WTC11 (cell line): ENCODE results near the gene ANO2. TPM values are rescaled to one million over a fixed set of nuclear protein-coding genes. Genes with fewer than 3 reads are reported as not detected.

Source experiments
- ATAC-seq: fragments of 200-7000 bp; cut with Tn5 transposase; 2 replicates; pipeline ENCODE4 v1.10.0; 2021; ENCODE audit warnings: mild to moderate bottlenecking, moderate library complexity
- CTCF ChIA-PET: fragments of 300-600 bp; sonication (Branson Sonifier 250); formaldehyde crosslinking; loops from one replicate; lab custom pipeline; 2021; ENCODE audit warnings: antibody characterized with exemption; lab: Charles Lee
- POLR2A ChIA-PET: fragments of 350-600 bp; sonication (Branson Sonifier 250); formaldehyde crosslinking; loops from one replicate; lab custom pipeline; 2021; ENCODE audit warnings: antibody characterized with exemption; lab: Charles Lee
- DNase-seq: peaks from one replicate; pipeline ENCODE4 v3.0.0; 2021; ENCODE audit warnings: low spot score
- H3K27ac Mint-ChIP-seq: 2 replicates; pipeline ENCODE4 v1.8.0; 2021; ENCODE audit warnings: mixed read lengths
- H3K27me3 Mint-ChIP-seq: 2 replicates; pipeline ENCODE4 v1.8.0; 2021; ENCODE audit warnings: low read depth, mild to moderate bottlenecking, moderate library complexity, mixed read lengths
- H3K36me3 Mint-ChIP-seq: 2 replicates; pipeline ENCODE4 v1.8.0; 2021; ENCODE audit warnings: mixed read lengths
- H3K4me1 Mint-ChIP-seq: 2 replicates; pipeline ENCODE4 v1.8.0; 2022; ENCODE audit warnings: mixed read lengths
- H3K4me3 Mint-ChIP-seq: 2 replicates; pipeline ENCODE4 v1.8.0; 2021; ENCODE audit warnings: mild to moderate bottlenecking, moderate library complexity, mixed read lengths
- H3K9me3 Mint-ChIP-seq: 2 replicates; pipeline ENCODE4 v1.8.0; 2021; ENCODE audit warnings: mixed read lengths
- CDX4 ChIP-seq: fragments of 250-450 bp; sonication (Bioruptor Pico); IDR thresholded peaks from 2 replicates; pipeline ENCODE4 v1.9.0; 2021; ENCODE audit warnings: moderate library complexity, mild to moderate bottlenecking, inconsistent platforms, borderline replicate concordance
- CREM ChIP-seq: sonication (generic); formaldehyde crosslinking; IDR thresholded peaks from 2 replicates; pipeline ENCODE4 v1.8.1; 2022; ENCODE audit warnings: mild to moderate bottlenecking, missing genetic modification reagents, moderate library complexity
- CTCF ChIP-seq: fragments of 200-600 bp; IDR thresholded peaks from 2 replicates; pipeline ENCODE4 v1.8.0; 2022; ENCODE audit warnings: antibody characterized with exemption
- E2F4 ChIP-seq: sonication (generic); formaldehyde crosslinking; IDR thresholded peaks from 2 replicates; pipeline ENCODE4 v1.8.1; 2022; ENCODE audit warnings: low read depth, mild to moderate bottlenecking, moderate library complexity, missing genetic modification reagents, borderline replicate concordance
- E2F5 ChIP-seq: sonication (generic); formaldehyde crosslinking; IDR thresholded peaks from 2 replicates; pipeline ENCODE4 v1.8.1; 2022; ENCODE audit warnings: mild to moderate bottlenecking, moderate library complexity, missing genetic modification reagents
- ETV6 ChIP-seq: sonication (generic); formaldehyde crosslinking; IDR thresholded peaks from 2 replicates; pipeline ENCODE4 v1.8.1; 2022; ENCODE audit warnings: mild to moderate bottlenecking, missing genetic modification reagents
- FOXK1 ChIP-seq: sonication (generic); formaldehyde crosslinking; IDR thresholded peaks from 2 replicates; pipeline ENCODE4 v1.8.0; 2022; ENCODE audit warnings: mild to moderate bottlenecking, moderate library complexity, missing genetic modification reagents
- GRHL2 ChIP-seq: fragments of 250-450 bp; sonication (Bioruptor Pico); IDR thresholded peaks from 2 replicates; pipeline ENCODE4 v1.8.0; 2022; ENCODE audit warnings: mild to moderate bottlenecking, moderate library complexity; ENCODE audit not compliant: insufficient replicate concordance, severe bottlenecking
- HMGXB4 ChIP-seq: sonication (generic); formaldehyde crosslinking; IDR thresholded peaks from 2 replicates; pipeline ENCODE4 v1.8.1; 2023; ENCODE audit warnings: mild to moderate bottlenecking, moderate library complexity, missing genetic modification reagents
- IRF2 ChIP-seq: sonication (generic); formaldehyde crosslinking; IDR thresholded peaks from 2 replicates; pipeline ENCODE4 v1.8.0; 2022; ENCODE audit warnings: low read depth, missing genetic modification reagents, borderline replicate concordance
- JAZF1 ChIP-seq: fragments of 250-450 bp; sonication (Bioruptor Pico); IDR thresholded peaks from 2 replicates; pipeline ENCODE4 v1.9.0; 2021; ENCODE audit warnings: moderate library complexity, mild to moderate bottlenecking, inconsistent platforms
- NFE2L1 ChIP-seq: sonication (generic); formaldehyde crosslinking; IDR thresholded peaks from 2 replicates; pipeline ENCODE4 v1.8.1; 2023; ENCODE audit warnings: missing genetic modification reagents
- NR1H2 ChIP-seq: sonication (generic); formaldehyde crosslinking; IDR thresholded peaks from 2 replicates; pipeline ENCODE4 v1.9.0; 2021; ENCODE audit warnings: mild to moderate bottlenecking, moderate library complexity, missing genetic modification reagents
- SMAD3 ChIP-seq: sonication (generic); formaldehyde crosslinking; IDR thresholded peaks from 2 replicates; pipeline ENCODE4 v1.8.0; 2022; ENCODE audit warnings: missing genetic modification reagents, mild to moderate bottlenecking, borderline replicate concordance
- SP1 ChIP-seq: sonication (generic); formaldehyde crosslinking; conservative IDR thresholded peaks from 2 replicates; pipeline ENCODE4 v1.8.1; 2022; ENCODE audit warnings: missing genetic modification reagents
- STAT6 ChIP-seq: sonication (generic); formaldehyde crosslinking; conservative IDR thresholded peaks from 2 replicates; pipeline ENCODE4 v1.8.1; 2023; ENCODE audit warnings: mild to moderate bottlenecking, low read depth, missing genetic modification reagents, moderate library complexity
- TEAD1 ChIP-seq: sonication (generic); formaldehyde crosslinking; IDR thresholded peaks from 2 replicates; pipeline ENCODE4 v1.8.0; 2022; ENCODE audit warnings: mild to moderate bottlenecking, missing genetic modification reagents
- TEAD4 ChIP-seq: sonication (generic); formaldehyde crosslinking; IDR thresholded peaks from 2 replicates; pipeline ENCODE4 v1.8.0; 2022; ENCODE audit warnings: mild to moderate bottlenecking, missing genetic modification reagents
- ZMAT4 ChIP-seq: fragments of 250-450 bp; sonication (Bioruptor Pico); IDR thresholded peaks from 2 replicates; pipeline ENCODE4 v1.9.0; 2021; ENCODE audit warnings: mild to moderate bottlenecking
- ZNF263 ChIP-seq: sonication (generic); formaldehyde crosslinking; IDR thresholded peaks from 2 replicates; pipeline ENCODE4 v1.8.1; 2022; ENCODE audit warnings: low read depth, mild to moderate bottlenecking, moderate library complexity, missing genetic modification reagents
- ZNF396 ChIP-seq: fragments of 250-450 bp; sonication (Bioruptor Pico); IDR thresholded peaks from 2 replicates; pipeline ENCODE4 v1.8.0; 2021; ENCODE audit warnings: mild to moderate bottlenecking, moderate library complexity, borderline replicate concordance
- ZNF423 ChIP-seq: fragments of 250-450 bp; sonication (Bioruptor Pico); IDR thresholded peaks from 2 replicates; pipeline ENCODE4 v2.1.2; 2022; ENCODE audit warnings: mild to moderate bottlenecking, moderate library complexity
- ZNF671 ChIP-seq: fragments of 250-450 bp; sonication (Bioruptor Pico); IDR thresholded peaks from 2 replicates; pipeline ENCODE4 v1.8.0; 2021; ENCODE audit warnings: mild to moderate bottlenecking
- total RNA-seq: library from RNA; stranded (reverse); gene quantifications from 3 replicates; pipeline ENCODE4 v1.2.3, GENCODE V29; 2021

ANO2 gene
- total RNA-seq, 1 experiment from 2014 or later: 2.8 TPM

- TF ChIP-seq CTCF (peak; percentile 34), FOXK1 (CRISPR knock-in tag) (no peak), GRHL2 (CRISPR knock-in tag) (no peak)
- TF ChIP-seq, all 79 proteins: peak for 3
Measured at GRCh38 chr12:5648692-5649359, 296.2 kb downstream of the ANO2 start (continued).

- ChIA-PET CTCF (no interaction called here), POLR2A (no interaction called here)
- no peaks in the 10 kb centered on the region; the same call in 1 of the 2 replicates for H3K27me3 Mint-ChIP-seq
- no peak for ATAC-seq
- no peak overlapping the region for H3K4me3 Mint-ChIP-seq
- no peaks in the 10 kb centered on the region for H3K36me3 Mint-ChIP-seq
- no peak for DNase-seq
- H3K27ac Mint-ChIP-seq: no peak overlapping the region
- H3K4me1 Mint-ChIP-seq: peaks cover 5% of the 10 kb centered on the region
- TF ChIP-seq NR1H2 (CRISPR knock-in tag): no peak
- no peak for TF ChIP-seq TEAD4 (CRISPR knock-in tag)
- no peak for TF ChIP-seq ZNF263 (CRISPR knock-in tag)
- no peak for TF ChIP-seq CREM (CRISPR knock-in tag)
- no peak for TF ChIP-seq ZNF396 (CRISPR knock-in tag)
- no peak for TF ChIP-seq CDX4
- TF ChIP-seq IRF2 (CRISPR knock-in tag): no peak
- no peak for TF ChIP-seq NFE2L1 (CRISPR knock-in tag)
- no peak for TF ChIP-seq JAZF1
- TF ChIP-seq HMGXB4 (CRISPR knock-in tag): no peak
- no peak for TF ChIP-seq E2F5 (CRISPR knock-in tag)
- no peak for TF ChIP-seq ZMAT4 (CRISPR knock-in tag)
- H3K9me3 Mint-ChIP-seq: no peaks in the 10 kb centered on the region
Measured at GRCh38 chr12:5643266-5643665, 301.8 kb downstream of the ANO2 start.

GRCh38 chr12:5637698-5638097 lies 307.4 kb downstream of the ANO2 start:
- Mint-ChIP-seq H3K27me3 (no peaks in the 10 kb centered on the region; the same call in 1 of the 2 replicates), H3K36me3 (no peaks in the 10 kb centered on the region), H3K27ac (no peak overlapping the region), H3K4me3 (no peak overlapping the region), H3K9me3 (no peaks in the 10 kb centered on the region), H3K4me1 (peaks cover 5% of the 10 kb centered on the region)
- no peak for ATAC-seq
- ChIA-PET POLR2A (no interaction called here), CTCF (interaction anchor here (0.5 to 1.1 kb wide), 3 partner anchors 10 to 553 kb away, joined by 3 to 5 read pairs (median 4); no protein-coding TSS in a partner anchor)
- DNase-seq: no peak
- TF ChIP-seq TEAD1: no peak
- no peak for TF ChIP-seq SMAD3 (CRISPR knock-in tag)
- TF ChIP-seq E2F4 (CRISPR knock-in tag): no peak
- no peak for TF ChIP-seq ETV6 (CRISPR knock-in tag)
- no peak for TF ChIP-seq STAT6
- TF ChIP-seq ZNF423 (CRISPR knock-in tag): no peak
- no peak for TF ChIP-seq ZNF671 (CRISPR knock-in tag)
- no peak for TF ChIP-seq NR1H2 (CRISPR knock-in tag)
- TF ChIP-seq SP1 (CRISPR knock-in tag): no peak
